Prostate gland (tissue), 2 donors: ENCODE results near the gene PTPRT.

Experiments used
- POLR2A ChIP-seq: fragments of 450-650 bp; IDR thresholded peaks from one replicate; pipeline ENCODE4 v1.6.1; 2016; ENCODE audit warnings: antibody characterized with exemption, mild to moderate bottlenecking
- TF ChIP-seq, protein P1 (sequence below), 4 experiments: fragments of 200-600 bp in 2 of 4; fragments of 450-650 bp in 2 of 4; sonication (generic) in 2 of 4; IDR thresholded peaks; 1 replicate in 3 of 4; 2 replicates in 1 of 4; pipeline ENCODE4 v1.5.1; 2016 to 2019; ENCODE audit warnings: antibody characterized with exemption in 4 of 4, mild to moderate bottlenecking in 2 of 4, moderate library complexity in 2 of 4

- TF ChIP-seq, protein P1, sequence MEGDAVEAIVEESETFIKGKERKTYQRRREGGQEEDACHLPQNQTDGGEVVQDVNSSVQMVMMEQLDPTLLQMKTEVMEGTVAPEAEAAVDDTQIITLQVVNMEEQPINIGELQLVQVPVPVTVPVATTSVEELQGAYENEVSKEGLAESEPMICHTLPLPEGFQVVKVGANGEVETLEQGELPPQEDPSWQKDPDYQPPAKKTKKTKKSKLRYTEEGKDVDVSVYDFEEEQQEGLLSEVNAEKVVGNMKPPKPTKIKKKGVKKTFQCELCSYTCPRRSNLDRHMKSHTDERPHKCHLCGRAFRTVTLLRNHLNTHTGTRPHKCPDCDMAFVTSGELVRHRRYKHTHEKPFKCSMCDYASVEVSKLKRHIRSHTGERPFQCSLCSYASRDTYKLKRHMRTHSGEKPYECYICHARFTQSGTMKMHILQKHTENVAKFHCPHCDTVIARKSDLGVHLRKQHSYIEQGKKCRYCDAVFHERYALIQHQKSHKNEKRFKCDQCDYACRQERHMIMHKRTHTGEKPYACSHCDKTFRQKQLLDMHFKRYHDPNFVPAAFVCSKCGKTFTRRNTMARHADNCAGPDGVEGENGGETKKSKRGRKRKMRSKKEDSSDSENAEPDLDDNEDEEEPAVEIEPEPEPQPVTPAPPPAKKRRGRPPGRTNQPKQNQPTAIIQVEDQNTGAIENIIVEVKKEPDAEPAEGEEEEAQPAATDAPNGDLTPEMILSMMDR (IDR thresholded peaks at IDR 0.05) = no peak
- TF ChIP-seq POLR2A = no peak
Observed at GRCh38 chr20:43102394-43102793, 87.3 kb downstream of the PTPRT start.
